ENCODE data around the gene FRMD8.

GRCh38 chr11:65394125-65394536 is 7.7 kb downstream of the FRMD8 start:
- TF ChIP-seq POLR2AphosphoS5 (IDR thresholded peaks at IDR 0.05) (no peak), CTCF (IDR thresholded peaks at IDR 0.05) (no peak)
